GM19463 (cell line): ENCODE data around the gene SUGCT.
"Not testable (repeated sequence)": the region's sequence is repeated elsewhere in the genome, so short reads cannot be mapped to it uniquely, and the experiment has no call there.

ENCODE experiments used
- ATAC-seq: cut with Tn5 transposase; IDR thresholded peaks from one replicate; pipeline ENCODE4 v1.9.1; 2021; ENCODE audit warnings: mild to moderate bottlenecking, moderate library complexity; ENCODE audit not compliant: unreplicated experiment

SUGCT gene

DNA sequence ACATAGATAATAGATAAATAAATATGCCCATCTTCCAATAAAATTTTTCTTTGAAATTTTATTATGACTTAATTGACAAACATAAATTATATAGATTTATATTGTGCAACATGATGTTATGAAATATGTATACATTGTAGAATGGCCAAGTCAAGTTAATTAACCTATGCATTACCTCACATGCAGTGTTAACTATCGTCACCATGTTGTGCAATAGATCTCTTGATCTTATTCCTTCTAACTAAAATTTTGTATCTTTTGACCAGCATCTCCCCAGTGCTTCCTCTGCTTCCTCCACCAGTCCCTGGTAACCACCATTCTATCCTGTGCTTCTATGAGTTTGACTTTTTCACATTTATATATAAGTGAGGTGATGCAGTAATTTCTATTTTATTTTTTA lies 259.6 kb downstream of the SUGCT start:
- ATAC-seq: no peak

DNA sequence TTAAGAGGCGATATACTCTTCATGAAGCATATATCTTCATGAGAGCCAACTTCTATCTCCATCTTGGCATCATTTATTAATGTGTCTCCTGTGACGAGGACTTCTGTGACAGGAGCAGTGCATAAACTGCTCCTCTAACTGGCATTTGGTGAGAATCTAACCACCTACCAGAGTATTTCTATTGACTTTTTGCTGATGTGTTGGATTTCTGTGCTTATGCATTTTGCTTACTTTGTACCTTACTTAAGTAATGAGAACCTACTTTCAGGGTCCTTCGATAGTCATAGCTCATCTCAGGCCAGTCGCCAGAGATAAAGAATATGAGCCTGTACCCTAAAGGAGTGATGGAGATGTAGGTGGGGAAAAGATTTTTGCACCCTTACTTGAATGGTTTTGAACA lies 265.7 kb downstream of the SUGCT start:
- ATAC-seq: no peak

DNA sequence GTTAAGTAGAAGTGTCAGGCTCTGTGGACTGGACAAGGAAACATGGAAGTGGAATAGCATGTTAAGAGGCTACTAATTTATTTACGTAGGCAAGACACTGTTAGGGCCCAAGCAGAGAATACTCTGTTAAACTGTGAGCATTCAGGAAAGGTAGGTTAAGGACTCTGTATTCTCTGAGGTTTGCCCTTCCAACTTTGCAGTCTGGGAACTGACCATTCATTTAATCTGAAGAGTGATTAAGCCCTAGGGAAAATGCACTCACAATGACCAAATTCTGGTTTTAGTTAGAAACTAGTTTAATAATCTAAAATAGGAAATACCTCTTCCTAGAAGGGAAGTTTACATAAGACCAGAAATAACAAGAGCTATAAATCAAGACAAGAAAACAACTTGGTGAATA lies 266.6 kb downstream of the SUGCT start:
- ATAC-seq: no peak

DNA sequence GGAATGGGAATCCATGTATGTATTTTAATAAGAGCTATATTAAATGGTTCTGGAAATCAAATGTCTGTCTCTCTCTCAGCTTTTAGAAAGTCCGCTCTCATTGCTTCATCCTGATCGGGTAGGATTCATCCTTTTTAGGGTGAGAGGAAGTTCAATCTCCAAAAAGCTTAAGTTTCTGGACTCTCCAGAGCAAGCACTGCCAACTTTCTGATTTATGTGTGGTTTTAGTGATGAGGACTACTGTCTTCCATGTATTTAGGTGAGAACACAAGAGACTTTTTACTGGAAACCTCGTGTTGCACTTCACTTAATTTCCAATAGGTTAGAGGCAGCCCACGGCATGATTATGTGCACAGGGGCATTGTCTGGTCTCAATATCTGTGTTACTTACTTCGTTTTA lies 267.9 kb downstream of the SUGCT start:
- ATAC-seq: no peak

DNA sequence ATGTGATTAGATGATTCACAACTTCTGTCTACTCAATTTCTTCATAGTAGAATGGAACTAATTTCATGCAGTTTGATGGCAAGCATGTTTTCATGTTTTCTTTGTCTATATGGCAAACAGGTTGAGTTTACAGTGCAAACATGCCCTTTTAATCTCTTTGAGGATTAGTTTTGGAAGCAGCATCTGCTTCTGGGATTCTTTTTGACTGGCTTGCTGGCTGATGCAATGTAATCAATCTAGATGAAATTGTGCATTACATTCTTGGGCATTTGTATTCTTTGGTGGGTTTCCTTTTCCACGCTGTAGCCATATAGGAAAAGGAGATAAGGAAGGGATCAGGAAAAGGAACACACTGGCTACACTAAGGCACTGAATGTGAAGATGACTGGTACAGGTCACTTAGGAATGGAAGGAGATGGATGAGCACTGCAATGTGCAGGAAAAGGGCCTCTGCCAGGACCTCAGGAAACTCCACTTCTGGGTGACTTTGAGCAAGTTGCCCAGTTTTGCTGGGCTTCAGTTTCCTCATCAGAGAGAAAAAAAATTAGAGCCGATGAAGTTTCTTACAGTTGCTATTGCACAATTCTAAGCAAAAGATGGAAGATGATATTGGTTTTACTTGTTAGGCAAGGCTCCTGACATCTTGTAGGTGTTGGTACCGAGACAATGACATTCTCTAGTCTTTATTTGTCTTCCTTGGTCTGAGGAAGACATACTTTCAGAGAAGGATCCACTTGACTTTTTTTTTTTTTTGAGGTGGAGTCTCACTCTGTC lies 269.1 kb downstream of the SUGCT start:
- no peak for ATAC-seq

DNA sequence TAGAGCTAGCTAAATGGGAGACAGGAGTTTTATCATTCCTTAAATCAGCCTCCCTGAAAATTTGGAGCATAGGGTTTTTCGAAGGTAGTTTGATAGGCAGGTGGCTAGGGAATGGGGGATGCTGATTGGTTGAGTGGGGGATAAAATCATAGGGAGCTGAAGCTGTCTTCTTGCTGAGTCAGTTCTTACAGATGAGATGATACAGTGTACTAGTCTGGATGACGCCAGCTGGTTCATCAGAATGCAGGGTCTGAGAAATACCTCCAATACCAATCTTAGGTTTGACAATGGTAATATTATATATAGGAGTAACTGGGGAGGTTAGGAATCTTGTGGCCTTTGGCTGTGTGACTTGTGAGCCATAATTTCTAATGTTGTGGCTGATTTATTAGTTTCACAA lies 271.2 kb downstream of the SUGCT start:
- ATAC-seq: no peak

DNA sequence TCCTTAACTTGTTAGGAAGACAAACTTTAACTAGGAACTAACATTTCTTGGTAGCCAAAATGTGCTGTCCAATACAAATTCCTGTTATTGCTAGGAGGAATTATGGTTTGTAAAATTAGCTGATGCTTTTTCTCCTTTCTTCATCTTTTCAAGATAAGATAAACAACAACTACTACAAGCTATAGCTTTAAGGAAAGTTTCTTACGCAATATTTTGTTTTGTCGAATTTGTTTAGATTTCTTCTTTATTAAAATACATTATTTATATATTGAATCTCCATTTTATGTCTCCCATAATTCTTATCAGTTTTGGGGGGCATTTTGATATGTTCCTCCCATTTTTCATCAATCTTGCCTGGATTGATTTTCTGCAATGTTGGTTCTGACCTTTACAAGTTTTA lies 277.5 kb downstream of the SUGCT start:
- no peak for ATAC-seq

DNA sequence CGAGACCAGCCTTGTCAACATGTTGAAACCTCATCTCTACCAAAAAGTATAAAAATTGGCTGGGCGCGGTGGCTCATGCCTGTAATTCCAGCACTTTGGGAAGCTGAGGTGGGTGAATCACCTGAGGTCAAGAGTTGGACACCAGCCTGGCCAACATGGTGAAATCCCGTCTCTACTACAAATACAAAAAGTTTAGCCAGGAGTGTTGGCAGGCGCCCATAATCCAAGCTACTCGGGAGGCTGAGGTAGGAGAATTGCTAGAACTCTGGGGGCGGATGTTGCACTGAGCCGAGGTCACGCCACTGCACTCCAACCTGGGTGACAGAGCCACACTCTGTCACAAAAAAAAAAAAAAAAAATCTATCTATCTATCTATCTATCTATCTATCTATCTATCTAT lies 279.9 kb downstream of the SUGCT start:
- not testable (repeated sequence) for ATAC-seq

DNA sequence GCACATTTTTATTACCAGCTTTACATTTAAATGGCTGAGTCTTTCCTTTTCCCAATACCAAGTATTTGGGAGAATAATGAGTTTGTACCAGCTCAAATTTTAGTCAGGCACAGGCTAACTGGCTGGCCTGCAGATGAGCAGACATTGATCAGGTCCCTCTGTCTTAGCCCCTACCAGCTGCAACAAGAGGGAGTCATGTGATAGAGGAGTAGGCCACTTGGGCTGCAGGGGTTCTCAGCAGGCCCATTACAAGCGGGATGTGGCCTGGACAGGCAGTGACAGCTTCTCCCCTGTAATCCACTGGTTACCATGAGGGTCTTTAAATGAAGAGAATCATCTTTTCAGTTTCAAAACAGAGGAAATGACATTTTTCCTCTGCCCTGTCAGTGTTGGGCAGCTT lies 283.6 kb downstream of the SUGCT start:
- no peak for ATAC-seq

DNA sequence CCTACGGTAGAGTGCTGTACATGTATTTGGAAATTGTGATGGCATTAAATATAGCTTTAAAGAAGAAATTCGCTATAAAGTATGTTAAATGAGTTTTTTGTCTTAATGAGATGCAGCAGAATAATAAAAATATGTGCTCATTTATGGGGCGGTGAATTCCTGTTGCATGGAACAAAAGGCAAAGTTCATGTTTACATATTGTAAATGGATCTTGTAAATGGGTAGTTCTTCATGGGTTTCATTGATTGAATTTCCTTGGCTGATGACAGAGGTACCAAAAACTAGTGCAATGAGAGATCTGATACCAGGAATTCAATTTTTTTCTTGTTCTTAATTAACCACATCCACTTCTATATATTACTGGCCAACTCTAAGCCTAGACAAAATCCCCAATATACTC lies 284.2 kb downstream of the SUGCT start:
- no peak for ATAC-seq

DNA sequence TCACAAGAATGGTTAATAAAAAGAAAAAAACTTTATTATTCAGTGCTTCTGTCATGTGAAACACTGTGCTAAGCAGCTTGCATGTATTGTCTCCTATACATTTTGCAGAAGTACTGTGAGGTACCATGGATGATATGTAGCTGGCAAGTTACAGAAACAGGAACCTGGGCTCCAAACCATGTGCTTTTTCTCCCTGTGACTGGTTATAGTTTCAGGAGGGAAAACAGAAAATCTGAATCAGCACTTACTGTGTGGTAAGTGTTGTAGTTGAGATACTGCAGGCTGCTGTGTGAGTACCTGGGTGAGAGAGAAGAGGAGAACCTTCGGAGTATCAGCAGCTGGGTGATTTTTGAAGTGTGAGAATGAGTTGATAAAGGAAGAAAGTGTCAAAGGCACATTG lies 285.0 kb downstream of the SUGCT start:
- no peak for ATAC-seq

DNA sequence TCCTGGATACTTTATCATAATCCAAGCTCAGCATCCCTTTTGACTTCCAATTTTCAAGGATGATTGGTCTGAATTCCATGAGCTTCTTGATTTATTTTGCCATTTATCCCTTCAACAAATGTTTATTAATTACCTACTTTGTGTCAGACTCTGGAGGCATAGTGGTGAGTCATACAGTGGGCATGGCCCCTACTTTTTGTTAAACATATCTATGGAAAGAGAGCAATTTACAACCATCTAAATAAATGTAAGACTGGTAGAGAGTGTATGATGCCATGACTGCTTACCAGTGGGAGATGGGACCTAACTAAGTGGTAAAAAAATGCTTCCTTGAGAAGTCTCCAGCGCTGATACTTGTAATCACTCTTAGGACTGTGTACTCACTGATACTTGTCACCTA lies 286.6 kb downstream of the SUGCT start:
- ATAC-seq: no peak

DNA sequence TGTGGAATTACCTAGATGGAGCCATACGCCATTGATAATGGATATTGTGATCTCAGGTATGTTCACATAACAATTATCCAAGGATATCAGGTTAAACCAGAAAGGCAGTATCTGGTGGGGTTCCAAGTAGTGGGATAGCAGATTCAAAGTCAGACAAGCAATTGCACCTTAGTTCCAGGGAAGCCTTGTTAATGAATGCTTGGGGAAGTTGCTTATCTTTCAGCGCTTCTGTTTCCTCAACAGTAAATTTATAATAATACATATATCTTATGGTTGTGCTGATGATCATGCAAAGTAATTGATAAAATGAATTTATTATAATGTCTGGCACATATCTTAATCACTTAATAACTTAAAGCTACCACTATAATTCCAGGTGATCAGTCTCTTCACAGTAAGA lies 290.9 kb downstream of the SUGCT start:
- ATAC-seq: no peak

DNA sequence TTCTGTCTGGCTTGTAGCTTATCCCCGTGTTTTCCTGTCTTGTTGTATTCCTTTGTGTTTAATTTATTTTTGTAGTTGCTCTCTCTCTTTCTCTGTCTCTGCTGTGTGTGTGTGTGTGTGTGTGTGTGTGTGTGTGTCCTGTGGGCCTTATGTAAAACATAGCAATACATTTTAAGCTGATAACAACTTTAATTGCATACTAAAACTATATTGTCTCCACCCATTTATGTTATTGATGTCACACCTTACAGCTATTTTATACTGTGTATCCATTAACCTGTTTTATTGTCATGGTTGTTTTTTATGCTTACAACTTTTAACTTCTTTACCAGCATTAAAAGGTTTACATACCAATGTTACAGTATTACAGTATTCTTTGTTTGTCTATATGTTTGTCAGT lies 293.6 kb downstream of the SUGCT start:
- ATAC-seq: no peak

DNA sequence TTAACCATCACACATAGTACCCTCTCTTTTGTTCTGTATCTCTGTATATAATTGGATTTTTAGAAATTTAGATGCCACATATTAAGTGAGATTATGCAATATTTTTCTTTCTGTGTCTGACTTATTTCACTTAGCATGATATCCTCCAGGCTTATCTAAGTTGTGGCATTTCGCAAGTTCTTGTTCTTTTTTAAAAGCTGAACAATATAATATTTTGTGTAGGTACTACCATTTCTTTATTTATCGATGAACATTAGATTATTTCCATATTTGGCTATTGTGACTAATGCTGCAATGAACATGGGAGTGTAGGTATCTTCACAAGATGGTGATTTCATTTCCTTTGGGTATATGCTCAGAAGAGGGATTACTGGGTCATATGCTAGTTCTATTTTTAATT lies 295.0 kb downstream of the SUGCT start:
- ATAC-seq: no peak

DNA sequence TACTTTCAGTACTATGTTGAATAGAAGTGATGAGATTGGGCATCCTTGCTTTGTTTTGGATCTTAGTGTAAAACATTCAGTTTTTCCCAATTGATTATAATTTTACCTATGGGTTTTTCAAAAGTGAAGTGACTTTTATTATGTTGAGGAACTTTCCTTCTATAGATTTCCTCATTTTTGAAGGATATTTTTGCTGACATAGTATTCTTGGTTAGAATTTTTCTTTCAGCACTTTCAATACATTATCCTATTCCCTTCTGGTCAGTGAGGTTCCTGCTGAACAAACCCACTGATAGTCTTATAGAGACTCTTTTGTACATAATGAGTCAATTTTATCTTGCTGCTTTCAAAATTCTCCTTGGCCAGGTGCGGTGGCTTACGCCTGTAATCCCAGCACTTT lies 297.2 kb downstream of the SUGCT start:
- no peak for ATAC-seq

DNA sequence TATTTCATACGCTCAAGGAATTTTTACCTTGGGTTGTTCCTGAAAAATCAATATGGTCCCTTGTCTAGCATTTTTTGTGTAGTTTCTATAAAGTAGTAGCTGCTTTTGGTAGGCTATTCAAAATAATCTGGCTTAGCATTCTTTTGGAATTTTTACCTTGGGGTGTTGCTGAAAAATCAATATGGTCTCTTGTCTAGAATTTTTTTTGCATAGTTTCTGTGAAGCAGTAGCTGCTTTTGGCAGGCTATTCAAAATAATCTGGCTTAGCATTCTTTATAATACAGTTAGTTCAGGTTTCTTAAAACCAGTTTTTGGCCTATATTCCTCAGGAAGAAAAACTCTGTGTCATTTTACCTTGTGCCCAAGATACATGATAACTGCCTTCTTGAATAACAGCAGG lies 301.9 kb downstream of the SUGCT start:
- ATAC-seq: no peak

DNA sequence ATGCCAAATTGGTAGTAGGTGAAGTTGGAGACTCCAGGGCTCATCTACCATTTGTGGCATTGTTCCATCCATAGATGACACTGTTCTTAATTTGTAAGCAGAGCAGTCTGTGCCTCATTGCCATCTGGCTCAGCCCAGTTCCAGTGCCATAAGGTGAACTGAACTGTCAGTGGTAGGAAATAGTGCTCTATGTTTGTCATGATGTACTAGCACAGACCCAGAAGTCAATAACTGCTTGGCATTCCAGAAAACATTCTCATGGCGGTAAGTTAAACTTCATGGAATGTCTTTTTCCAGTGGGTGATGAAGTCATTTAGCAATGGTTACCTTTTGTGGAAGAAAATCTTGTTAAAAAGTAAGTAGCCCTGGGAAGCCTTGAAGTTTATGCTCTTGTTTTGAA lies 302.7 kb downstream of the SUGCT start:
- ATAC-seq: no peak

DNA sequence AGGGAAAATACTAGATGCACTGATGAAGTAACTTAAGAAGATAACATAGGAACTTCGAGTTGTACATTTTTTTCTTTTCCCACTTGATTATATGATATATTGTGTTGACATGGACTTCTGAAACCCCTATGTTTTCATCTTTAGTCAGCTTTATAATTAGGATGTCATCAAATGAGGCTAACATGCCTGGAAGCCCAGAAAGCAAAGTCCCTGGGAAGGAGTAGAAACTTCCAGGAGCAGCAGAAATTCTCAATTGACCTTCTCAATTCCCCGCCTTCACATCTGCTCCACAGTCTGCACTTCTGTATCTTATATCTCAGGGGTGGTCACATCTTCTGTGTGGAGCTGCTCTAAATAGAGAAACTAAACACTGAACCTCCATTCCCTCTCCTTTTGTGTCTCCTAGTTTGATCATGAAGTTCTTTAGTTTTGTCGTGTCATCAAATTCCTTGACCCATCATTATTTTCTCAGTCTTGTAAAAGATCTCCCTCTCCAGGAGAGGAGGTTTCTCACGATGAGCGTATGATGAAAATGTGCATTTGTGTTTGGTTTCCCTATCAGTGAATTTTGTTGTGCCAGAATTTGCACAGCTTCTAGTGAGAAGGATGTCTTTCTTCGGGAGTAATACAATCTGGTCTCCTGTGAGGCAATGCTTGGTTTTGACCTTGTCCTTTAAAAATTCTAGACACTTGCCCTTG lies 303.3 kb downstream of the SUGCT start:
- no peak for ATAC-seq

DNA sequence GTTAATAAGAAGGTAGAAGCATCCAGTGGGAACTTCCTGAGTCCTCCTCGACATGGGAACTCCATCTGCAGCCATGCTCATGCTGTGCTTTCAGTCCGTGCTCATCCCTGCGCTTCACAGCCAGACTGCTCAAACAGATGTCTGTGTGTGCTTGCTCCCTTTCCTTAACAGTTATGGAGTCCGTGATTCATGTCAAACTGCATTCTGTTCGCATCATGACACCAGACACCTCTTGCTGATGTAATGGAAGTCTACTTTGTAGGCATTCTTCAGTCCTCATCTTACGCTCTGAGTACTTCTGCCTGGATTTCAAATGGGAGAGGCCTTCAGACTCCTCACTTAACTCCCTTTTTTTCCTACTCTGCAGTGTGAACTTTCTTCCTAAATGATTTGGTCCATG lies 304.9 kb downstream of the SUGCT start:
- ATAC-seq: no peak

DNA sequence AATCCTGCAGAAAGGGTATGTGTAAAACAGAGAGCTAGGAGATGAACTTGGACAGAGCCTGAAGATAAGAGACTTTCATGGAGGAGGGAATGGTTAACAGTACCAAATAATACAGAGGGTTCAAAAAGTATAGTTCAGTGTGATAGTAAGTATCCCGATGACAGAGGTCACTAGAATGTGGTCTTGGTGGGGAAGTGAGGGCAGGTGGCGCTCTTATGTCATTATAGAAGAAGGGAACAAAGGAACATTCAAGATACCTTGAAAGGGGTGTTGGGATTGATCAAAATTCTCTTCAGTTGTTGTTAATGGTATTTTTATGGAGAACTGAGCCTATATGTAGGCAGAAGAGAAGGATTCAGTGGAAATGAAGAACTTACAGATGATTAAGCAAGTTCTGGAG lies 312.5 kb downstream of the SUGCT start:
- ATAC-seq: no peak

DNA sequence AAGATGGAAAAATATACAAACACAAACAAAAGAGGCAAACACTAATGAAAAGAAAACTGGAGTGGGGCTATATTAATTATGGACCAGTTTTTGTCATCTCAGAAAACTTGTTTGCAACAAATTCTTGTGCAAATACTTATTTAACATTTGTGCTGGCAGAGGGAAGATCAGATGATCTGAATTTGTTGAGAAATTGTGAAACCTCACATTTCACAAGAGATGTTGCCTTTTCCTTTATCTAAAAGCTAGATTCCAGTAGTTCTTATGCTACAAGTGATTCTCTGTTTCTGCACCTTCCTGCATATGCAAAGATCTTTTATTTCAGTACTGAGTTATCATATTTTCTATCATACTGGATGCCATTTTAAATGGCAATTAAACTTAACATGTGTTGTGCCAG lies 320.7 kb downstream of the SUGCT start:
- ATAC-seq: no peak
